Stimulated activated CD8-positive, alpha-beta memory T cell treated with anti-CD3 and anti-CD28 coated beads, Interleukin-2, amount 100 ng/mL, for 48 hours (primary cell): ENCODE data around the gene FGF23.

ENCODE experiments used
- DNase-seq, 2 donors: peaks; one replicate each; pipeline ENCODE4 v3.0.0-alpha.2; 2020; ENCODE audit warnings: low read depth in 2 of 2

The FGF23 gene

GRCh38 chr12:4383304-4383865 is 3.9 kb upstream of the FGF23 start:
- no peak for DNase-seq

GRCh38 chr12:4380332-4380731 is 820 bp upstream of the FGF23 start:
- DNase-seq = no peak

GRCh38 chr12:4378772-4379171 is 740 bp downstream of the FGF23 start:
- no peak for DNase-seq

GRCh38 chr12:4375449-4375848 is 4.1 kb downstream of the FGF23 start:
- DNase-seq = no peak

GRCh38 chr12:4372653-4373052 is 6.9 kb downstream of the FGF23 start:
- DNase-seq = no peak

GRCh38 chr12:4370265-4370664 is 9.2 kb downstream of the FGF23 start:
- DNase-seq = no peak

GRCh38 chr12:4369548-4369947 is 10.0 kb downstream of the FGF23 start:
- DNase-seq = no peak

- no peak for DNase-seq
Observed at GRCh38 chr12:4366090-4366489, 13.4 kb downstream of the FGF23 start.

GRCh38 chr12:4356041-4356327 is 23.5 kb downstream of the FGF23 start:
- peak; percentile 49 to 63 for DNase-seq

- DNase-seq = no peak
Observed at GRCh38 chr12:4355156-4356040, 24.1 kb downstream of the FGF23 start.

- peak; percentile 7 to 13 for DNase-seq
Observed at GRCh38 chr12:4353785-4354208, 25.7 kb downstream of the FGF23 start.

- no peak for DNase-seq
Observed at GRCh38 chr12:4346931-4347330, 32.6 kb downstream of the FGF23 start.

GRCh38 chr12:4331842-4332241 is 47.7 kb downstream of the FGF23 start:
- DNase-seq = no peak

- no peak for DNase-seq
Observed at GRCh38 chr12:4331221-4331620, 48.3 kb downstream of the FGF23 start.

- no peak for DNase-seq
Observed at GRCh38 chr12:4330203-4330602, 49.3 kb downstream of the FGF23 start.

GRCh38 chr12:4327293-4327692 is 52.2 kb downstream of the FGF23 start:
- DNase-seq = no peak

GRCh38 chr12:4325966-4326365 is 53.5 kb downstream of the FGF23 start:
- DNase-seq = no peak

GRCh38 chr12:4324366-4324765 is 55.1 kb downstream of the FGF23 start:
- no peak for DNase-seq

GRCh38 chr12:4323396-4323795 is 56.1 kb downstream of the FGF23 start:
- no peak for DNase-seq

- DNase-seq = no peak
Observed at GRCh38 chr12:4322726-4323125, 56.8 kb downstream of the FGF23 start.

GRCh38 chr12:4320853-4321701 is 58.4 kb downstream of the FGF23 start, which contains the start of gene TIGAR:
Gene TIGAR (plus strand): TSS chr12:4321213. CDS start chr12:4321272, 59 bp downstream.
- DNase-seq = peak; percentile 87 to 93

GRCh38 chr12:4320497-4320852 is 59.0 kb downstream of the FGF23 start:
- DNase-seq = peak in 1 of 2 donors; percentile 11
